Posterior cingulate gyrus (tissue), 11 donors: ENCODE data around the gene CSTF3.

Source experiments
- DNase-seq, 10 donors: peaks; one replicate each; pipeline versions ENCODE4 v3.0.0 to v3.0.0-alpha.2; 2020 to 2021; ENCODE audit warnings: mixed read lengths in 3 of 10
- intact Hi-C: fragments of 100-400 bp; cut with DNase I; formaldehyde crosslinking; loops from one replicate; pipeline ENCODE4 v1.15.1; 2023

Gene CSTF3

GRCh38 chr11:33109294-33109895 is 51.9 kb downstream of the CSTF3 start:
- intact Hi-C loops, result no loop called here
- no peak for DNase-seq

GRCh38 chr11:33103836-33104235 is 57.4 kb downstream of the CSTF3 start:
- intact Hi-C loops, result no loop called here
- no peak for DNase-seq

GRCh38 chr11:33094157-33094556 is 67.1 kb downstream of the CSTF3 start:
- DNase-seq, result no peak
- intact Hi-C loops, result no loop called here

GRCh38 chr11:33089776-33090175 is 71.5 kb downstream of the CSTF3 start:
- intact Hi-C loops, result no loop called here
- DNase-seq, result no peak

- intact Hi-C loops, result no loop called here
- DNase-seq, result no peak
These were observed 75.3 kb downstream of the CSTF3 start for GRCh38 chr11:33086017-33086416.

GRCh38 chr11:33083918-33084317 is 77.4 kb downstream of the CSTF3 start:
- intact Hi-C loops, result no loop called here
- no peak for DNase-seq

GRCh38 chr11:33072465-33072864 is 88.8 kb downstream of the CSTF3 start:
- intact Hi-C loops, result no loop called here
- DNase-seq, result no peak

- peak in 1 of 10 donors; percentile 63 for DNase-seq
- intact Hi-C loops, result no loop called here
These were observed 92.5 kb downstream of the CSTF3 start for GRCh38 chr11:33068611-33069340.

- intact Hi-C loops, result no loop called here
- DNase-seq, result no peak
These were observed 94.0 kb downstream of the CSTF3 start for GRCh38 chr11:33067294-33067693.

GRCh38 chr11:33065445-33066178 is 95.7 kb downstream of the CSTF3 start:
- peak; percentile 31 to 96 (median 68) for DNase-seq
- intact Hi-C loops, result loop anchor here (1.0 kb wide), 1 partner anchor 105 kb away; no protein-coding TSS in a partner anchor

- DNase-seq, result no peak
- intact Hi-C loops, result loop anchor here (1.0 kb wide), 1 partner anchor 105 kb away; no protein-coding TSS in a partner anchor
These were observed 96.4 kb downstream of the CSTF3 start for GRCh38 chr11:33064866-33065265.

- intact Hi-C loops, result no loop called here
These were observed 97.1 kb downstream of the CSTF3 start for GRCh38 chr11:33064033-33064825.

GRCh38 chr11:33063326-33063881 is 97.9 kb downstream of the CSTF3 start:
- intact Hi-C loops, result no loop called here
- DNase-seq, result no peak

More at GRCh38 chr11:33064033-33064825, 97.1 kb downstream of the CSTF3 start:
- peak in 2 of 10 donors; percentile 10 to 16 for DNase-seq

GRCh38 chr11:33062137-33062536 is 99.1 kb downstream of the CSTF3 start:
- intact Hi-C loops, result no loop called here
- no peak for DNase-seq

GRCh38 chr11:33060271-33060670 is 101.0 kb downstream of the CSTF3 start:
- intact Hi-C loops, result no loop called here

GRCh38 chr11:33059331-33060007 is 101.8 kb downstream of the CSTF3 start:
- DNase-seq, result no peak
- intact Hi-C loops, result no loop called here

More at GRCh38 chr11:33060271-33060670, 101.0 kb downstream of the CSTF3 start:
- DNase-seq, result peak in 1 of 10 donors; percentile 58

- intact Hi-C loops, result no loop called here
- DNase-seq, result no peak
These were observed 104.0 kb downstream of the CSTF3 start for GRCh38 chr11:33057284-33057683.

- intact Hi-C loops, result no loop called here
- DNase-seq, result no peak
These were observed 105.9 kb downstream of the CSTF3 start for GRCh38 chr11:33055375-33055774.

GRCh38 chr11:33052231-33052630 is 109.0 kb downstream of the CSTF3 start:
- no peak for DNase-seq
- intact Hi-C loops, result no loop called here
